Gastrocnemius medialis (tissue), 4 donors: ENCODE data around the gene TEAD2.

Experiments used
- POLR2A ChIP-seq, 2 donors: fragments of 450-650 bp; IDR thresholded peaks; one replicate each; pipeline ENCODE4 v1.6.1; 2017; ENCODE audit warnings: antibody characterized with exemption in 2 of 2, mild to moderate bottlenecking in 2 of 2, moderate library complexity in 2 of 2
- TF ChIP-seq, protein P1 (sequence below), 5 experiments: fragments of 450-650 bp in 3 of 5; fragments of 200-600 bp in 2 of 5; sonication (generic) in 2 of 5; IDR thresholded peaks in 4 of 5; conservative IDR thresholded peaks in 1 of 5; 1 replicate in 4 of 5; 2 replicates in 1 of 5; pipeline ENCODE4 v1.5.1; 2016 to 2019; ENCODE audit warnings: antibody characterized with exemption in 5 of 5, mild to moderate bottlenecking in 3 of 5, moderate library complexity in 3 of 5

DNA sequence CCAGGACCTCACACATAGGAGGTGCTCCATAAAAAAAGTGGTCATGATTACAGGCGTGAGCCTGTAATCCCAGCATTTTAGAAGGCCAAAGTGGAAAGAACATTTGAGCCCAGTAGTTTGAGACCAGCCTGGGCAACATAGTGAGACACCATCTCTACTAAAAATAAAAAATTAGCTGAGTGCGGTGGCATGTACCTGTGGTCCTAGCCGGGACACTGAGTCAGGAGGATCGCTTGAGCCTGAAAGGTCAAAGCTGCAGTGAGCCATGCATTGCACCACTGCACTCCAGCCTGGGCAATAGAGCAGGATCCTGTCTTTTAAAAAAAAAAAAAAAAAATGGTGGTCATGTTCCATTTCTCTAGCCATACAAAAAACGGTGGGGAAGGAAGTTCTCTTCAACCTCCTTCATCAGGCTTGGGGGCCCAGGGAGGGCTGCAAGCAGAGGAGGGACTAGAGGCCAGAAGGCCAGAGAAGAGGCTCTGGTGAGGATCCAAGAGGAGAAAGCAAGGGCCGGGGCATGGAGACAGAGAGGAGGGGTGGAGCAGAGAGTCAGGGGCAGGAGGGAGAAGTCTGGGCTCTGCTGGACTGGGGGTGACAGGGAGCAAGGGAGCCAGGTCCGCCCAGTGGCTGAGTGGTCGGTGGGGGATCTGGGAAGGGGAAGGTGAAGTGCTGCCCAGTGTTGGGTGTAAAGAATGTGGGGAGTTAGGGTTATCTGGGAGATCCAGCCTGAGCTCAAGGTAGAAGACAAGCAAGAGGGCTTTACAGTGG lies 34.7 kb upstream of the TEAD2 start:
- TF ChIP-seq, protein P1, sequence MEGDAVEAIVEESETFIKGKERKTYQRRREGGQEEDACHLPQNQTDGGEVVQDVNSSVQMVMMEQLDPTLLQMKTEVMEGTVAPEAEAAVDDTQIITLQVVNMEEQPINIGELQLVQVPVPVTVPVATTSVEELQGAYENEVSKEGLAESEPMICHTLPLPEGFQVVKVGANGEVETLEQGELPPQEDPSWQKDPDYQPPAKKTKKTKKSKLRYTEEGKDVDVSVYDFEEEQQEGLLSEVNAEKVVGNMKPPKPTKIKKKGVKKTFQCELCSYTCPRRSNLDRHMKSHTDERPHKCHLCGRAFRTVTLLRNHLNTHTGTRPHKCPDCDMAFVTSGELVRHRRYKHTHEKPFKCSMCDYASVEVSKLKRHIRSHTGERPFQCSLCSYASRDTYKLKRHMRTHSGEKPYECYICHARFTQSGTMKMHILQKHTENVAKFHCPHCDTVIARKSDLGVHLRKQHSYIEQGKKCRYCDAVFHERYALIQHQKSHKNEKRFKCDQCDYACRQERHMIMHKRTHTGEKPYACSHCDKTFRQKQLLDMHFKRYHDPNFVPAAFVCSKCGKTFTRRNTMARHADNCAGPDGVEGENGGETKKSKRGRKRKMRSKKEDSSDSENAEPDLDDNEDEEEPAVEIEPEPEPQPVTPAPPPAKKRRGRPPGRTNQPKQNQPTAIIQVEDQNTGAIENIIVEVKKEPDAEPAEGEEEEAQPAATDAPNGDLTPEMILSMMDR (IDR thresholded peaks at IDR 0.05 in 4 of 5, conservative IDR thresholded peaks at IDR 0.05 in 1 of 5) = no peak
- TF ChIP-seq POLR2A (IDR thresholded peaks at IDR 0.05) = no peak
